GM18909 (cell line): ENCODE data around the gene CDCA8.

Source experiments
- ATAC-seq: cut with Tn5 transposase; IDR thresholded peaks from one replicate; pipeline ENCODE4 v1.9.1; 2021; ENCODE audit warnings: mild to moderate bottlenecking; ENCODE audit not compliant: unreplicated experiment, poor library complexity

Gene CDCA8

GRCh38 chr1:37714226-37714625, 21.9 kb downstream of the CDCA8 start:
- ATAC-seq, result no peak

GRCh38 chr1:37714689-37715088, 22.4 kb downstream of the CDCA8 start:
- no peak for ATAC-seq

GRCh38 chr1:37716321-37716720, 24.0 kb downstream of the CDCA8 start:
- no peak for ATAC-seq

GRCh38 chr1:37717631-37718030, 25.3 kb downstream of the CDCA8 start:
- ATAC-seq, result no peak

GRCh38 chr1:37718181-37718900, 26.0 kb downstream of the CDCA8 start:
- no peak for ATAC-seq

GRCh38 chr1:37718901-37719571, 26.7 kb downstream of the CDCA8 start:
- ATAC-seq, result no peak

- no peak for ATAC-seq
Observed at GRCh38 chr1:37719572-37720195, 27.4 kb downstream of the CDCA8 start.

- ATAC-seq, result no peak
Observed at GRCh38 chr1:37720231-37721130, 28.2 kb downstream of the CDCA8 start.

GRCh38 chr1:37721565-37721964, 29.2 kb downstream of the CDCA8 start:
- no peak for ATAC-seq

GRCh38 chr1:37722181-37723071, 30.1 kb downstream of the CDCA8 start:
- ATAC-seq, result no peak

GRCh38 chr1:37723072-37723389, 30.7 kb downstream of the CDCA8 start:
- no peak for ATAC-seq

- ATAC-seq, result no peak
Observed at GRCh38 chr1:37723390-37724078, 31.2 kb downstream of the CDCA8 start.

- ATAC-seq, result no peak
Observed at GRCh38 chr1:37724575-37724974, 32.3 kb downstream of the CDCA8 start.

- ATAC-seq, result no peak
Observed at GRCh38 chr1:37725851-37726613, 33.7 kb downstream of the CDCA8 start.

- no peak for ATAC-seq
Observed at GRCh38 chr1:37726751-37727585, 34.7 kb downstream of the CDCA8 start.

GRCh38 chr1:37728416-37728815, 36.1 kb downstream of the CDCA8 start:
- ATAC-seq, result no peak

GRCh38 chr1:37730376-37730775, 38.1 kb downstream of the CDCA8 start:
- no peak for ATAC-seq
